HepG2 (cell line): ENCODE data around the gene FGF14.

ENCODE experiments used
- ASH2L ChIP-seq: fragments of 300-600, 200-600 bp; sonication (generic); IDR thresholded peaks from 2 replicates; pipeline ENCODE4 v1.7.0; 2017; ENCODE audit warnings: low read depth, mild to moderate bottlenecking, moderate library complexity, mixed read lengths, low read length; ENCODE audit not compliant: insufficient read length
- GABPA ChIP-seq, 2 experiments: IDR thresholded peaks; 2 replicates each; pipeline ENCODE4 v1.6.1; 2011 to 2016; ENCODE audit warnings: low read depth in 2 of 2, low read length in 1 of 2, missing biosample characterization in 1 of 2, missing genetic modification characterization in 1 of 2
- HIVEP1 ChIP-seq: sonication (generic); formaldehyde crosslinking; IDR thresholded peaks from 2 replicates; pipeline ENCODE4 v1.4.0; 2020; ENCODE audit warnings: mild to moderate bottlenecking, missing genetic modification reagents
- PTBP1 ChIP-seq: fragments of 200-400 bp; formaldehyde crosslinking; IDR thresholded peaks from 2 replicates; pipeline ENCODE4 v1.6.1; 2018; ENCODE audit warnings: low read length, low read depth; ENCODE audit not compliant: poor library complexity, severe bottlenecking
- SYNCRIP ChIP-seq: fragments of 200-400 bp; formaldehyde crosslinking; IDR thresholded peaks from 2 replicates; pipeline ENCODE4 v1.6.1; 2018; ENCODE audit warnings: mild to moderate bottlenecking, low read depth, low read length; ENCODE audit not compliant: insufficient read depth
- TCF7L2 ChIP-seq: IDR thresholded peaks from 2 replicates; pipeline ENCODE4 v1.6.1; 2011; ENCODE audit warnings: mild to moderate bottlenecking, low read depth, low read length, moderate library complexity
- ZNF17 ChIP-seq: sonication (generic); formaldehyde crosslinking; IDR thresholded peaks from 2 replicates; pipeline ENCODE4 v1.5.0; 2020; ENCODE audit warnings: mild to moderate bottlenecking, missing genetic modification reagents
- ZNF274 ChIP-seq: sonication (generic); formaldehyde crosslinking; IDR thresholded peaks from 2 replicates; pipeline ENCODE4 v1.5.1; 2020; ENCODE audit warnings: mild to moderate bottlenecking, missing genetic modification reagents
- ZNF773 ChIP-seq: sonication (generic); formaldehyde crosslinking; IDR thresholded peaks from 2 replicates; pipeline ENCODE4 v1.4.0; 2020; ENCODE audit warnings: missing genetic modification reagents, borderline replicate concordance
- ZSCAN29 ChIP-seq: sonication (generic); formaldehyde crosslinking; conservative IDR thresholded peaks from 2 replicates; pipeline ENCODE4 v1.4.0; 2020; ENCODE audit warnings: mild to moderate bottlenecking, missing genetic modification reagents
- TF ChIP-seq, protein P1 (sequence below): sonication (generic); formaldehyde crosslinking; IDR thresholded peaks from 2 replicates; pipeline ENCODE4 v1.4.0; 2020; ENCODE audit warnings: mild to moderate bottlenecking, missing genetic modification reagents
- TF ChIP-seq, protein P2 (sequence below): sonication (generic); formaldehyde crosslinking; conservative IDR thresholded peaks from 2 replicates; pipeline ENCODE4 v1.8.0; 2022; ENCODE audit warnings: low read depth, missing genetic modification reagents

DNA sequence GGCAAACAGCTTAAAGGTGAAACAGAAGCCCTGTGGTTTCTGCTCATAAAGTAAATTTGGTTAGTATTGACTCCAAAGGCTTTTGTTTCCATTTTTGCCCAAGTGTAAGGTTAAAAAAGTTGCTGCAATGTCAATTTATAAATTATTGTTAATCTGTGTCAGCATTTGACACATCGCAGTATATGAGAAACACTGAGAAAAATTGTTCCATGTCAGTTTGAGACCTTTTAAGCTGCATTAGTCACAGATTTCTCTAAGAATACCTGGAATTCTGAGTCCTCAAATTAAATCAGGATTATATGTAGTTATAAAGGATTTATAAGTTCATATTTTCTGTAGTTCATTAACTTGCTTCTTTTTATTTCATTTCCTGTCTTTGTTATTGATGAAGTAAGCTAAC lies 78.8 kb downstream of the FGF14 start:
- TF ChIP-seq GABPA (IDR thresholded peaks at IDR 0.05; ENCODE audit: low read depth, low read length) = no peak
- no peak for TF ChIP-seq GABPA (CRISPR knock-in tag; IDR thresholded peaks at IDR 0.05; ENCODE audit: low read depth)
- TF ChIP-seq, protein P1, sequence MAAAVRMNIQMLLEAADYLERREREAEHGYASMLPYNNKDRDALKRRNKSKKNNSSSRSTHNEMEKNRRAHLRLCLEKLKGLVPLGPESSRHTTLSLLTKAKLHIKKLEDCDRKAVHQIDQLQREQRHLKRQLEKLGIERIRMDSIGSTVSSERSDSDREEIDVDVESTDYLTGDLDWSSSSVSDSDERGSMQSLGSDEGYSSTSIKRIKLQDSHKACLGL = no peak
- TF ChIP-seq, protein P2, sequence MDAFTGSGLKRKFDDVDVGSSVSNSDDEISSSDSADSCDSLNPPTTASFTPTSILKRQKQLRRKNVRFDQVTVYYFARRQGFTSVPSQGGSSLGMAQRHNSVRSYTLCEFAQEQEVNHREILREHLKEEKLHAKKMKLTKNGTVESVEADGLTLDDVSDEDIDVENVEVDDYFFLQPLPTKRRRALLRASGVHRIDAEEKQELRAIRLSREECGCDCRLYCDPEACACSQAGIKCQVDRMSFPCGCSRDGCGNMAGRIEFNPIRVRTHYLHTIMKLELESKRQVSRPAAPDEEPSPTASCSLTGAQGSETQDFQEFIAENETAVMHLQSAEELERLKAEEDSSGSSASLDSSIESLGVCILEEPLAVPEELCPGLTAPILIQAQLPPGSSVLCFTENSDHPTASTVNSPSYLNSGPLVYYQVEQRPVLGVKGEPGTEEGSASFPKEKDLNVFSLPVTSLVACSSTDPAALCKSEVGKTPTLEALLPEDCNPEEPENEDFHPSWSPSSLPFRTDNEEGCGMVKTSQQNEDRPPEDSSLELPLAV (CRISPR knock-in tag) = no peak
- TF ChIP-seq ZNF773 (CRISPR knock-in tag) = no peak
- no peak for TF ChIP-seq ZNF17 (CRISPR knock-in tag)
- TF ChIP-seq TCF7L2 = no peak
- no peak for TF ChIP-seq ZNF274 (CRISPR knock-in tag)
- no peak for TF ChIP-seq PTBP1
- TF ChIP-seq ZSCAN29 (CRISPR knock-in tag) = no peak
- no peak for TF ChIP-seq ASH2L
- no peak for TF ChIP-seq SYNCRIP
- TF ChIP-seq HIVEP1 (CRISPR knock-in tag) = no peak
